PC-9 (cell line): ENCODE results near the gene PLEKHM1. TPM values are rescaled to one million over a fixed set of nuclear protein-coding genes. Genes with fewer than 3 reads are reported as not detected.
"Not testable (repeated sequence)": the region's sequence is repeated elsewhere in the genome, so short reads cannot be mapped to it uniquely, and the experiment has no call there.

ENCODE experiments used
- BruUV-seq: library from RNA; stranded (reverse); fragments of 400-500 nt; replicated peaks from 2 replicates; lab custom pipeline; 2021; lab: Mats Ljungman, UMichigan
- CTCF ChIA-PET: fragments of 300-600 bp; sonication (Branson Sonifier 250); formaldehyde crosslinking; loops from one replicate; lab custom pipeline; 2022; ENCODE audit warnings: antibody characterized with exemption; lab: Charles Lee
- POLR2A ChIA-PET: fragments of 300-600 bp; sonication (Branson Sonifier 250); formaldehyde crosslinking; loops from one replicate; lab custom pipeline; 2022; ENCODE audit warnings: antibody characterized with exemption; ENCODE audit not compliant: unreplicated experiment; lab: Charles Lee
- DNase-seq, 2 experiments: peaks; one replicate each; pipeline versions ENCODE4 v3.0.0 to v3.0.0-alpha.2; 2015 to 2022; ENCODE audit warnings: mixed read lengths in 1 of 2
- H2AFZ ChIP-seq: fragments of 200-600 bp; sonication (generic); 2 replicates; pipeline ENCODE4 v1.8.1; 2017; ENCODE audit warnings: antibody characterized with exemption
- H3F3A ChIP-seq: fragments of 200-600 bp; sonication (generic); 2 replicates; pipeline ENCODE4 v1.8.1; 2017; ENCODE audit warnings: antibody characterized with exemption, mild to moderate bottlenecking, low read depth; ENCODE audit not compliant: insufficient read depth
- H3K27ac ChIP-seq: fragments of 200-600 bp; sonication (generic); 2 replicates; pipeline ENCODE4 v1.6.1; 2016; ENCODE audit warnings: mixed run types
- H3K27me3 ChIP-seq: fragments of 200-600 bp; sonication (generic); 2 replicates; pipeline ENCODE4 v1.6.1; 2016; ENCODE audit warnings: low read depth, mixed run types; ENCODE audit not compliant: insufficient read depth
- H3K36me3 ChIP-seq: fragments of 200-600 bp; sonication (generic); 2 replicates; pipeline ENCODE4 v1.6.1; 2016; ENCODE audit warnings: low read depth, mixed run types
- H3K4me1 ChIP-seq: fragments of 200-600 bp; sonication (generic); replicated peaks from 2 replicates; pipeline ENCODE4 v1.6.1; 2016; ENCODE audit warnings: mixed run types; ENCODE audit not compliant: insufficient read depth
- H3K4me2 ChIP-seq: fragments of 200-600 bp; sonication (generic); 2 replicates; pipeline ENCODE4 v1.6.1; 2017; ENCODE audit warnings: mixed run types
- H3K4me3 ChIP-seq: fragments of 200-600 bp; sonication (generic); 2 replicates; pipeline ENCODE4 v1.6.1; 2016; ENCODE audit warnings: mixed run types
- H3K79me2 ChIP-seq: fragments of 200-600 bp; sonication (generic); 2 replicates; pipeline ENCODE4 v1.6.1; 2017; ENCODE audit warnings: low read depth, mixed run types
- H3K9me2 ChIP-seq: fragments of 200-600 bp; sonication (generic); 2 replicates; pipeline ENCODE4 v1.8.1; 2017; ENCODE audit warnings: mild to moderate bottlenecking; ENCODE audit not compliant: insufficient read depth
- H3K9me3 ChIP-seq: fragments of 200-600 bp; sonication (generic); 2 replicates; pipeline ENCODE4 v1.8.1; 2016; ENCODE audit warnings: low read depth; ENCODE audit not compliant: insufficient read depth
- H4K20me1 ChIP-seq: fragments of 200-600 bp; sonication (generic); 2 replicates; pipeline ENCODE4 v1.8.1; 2017; ENCODE audit not compliant: insufficient read depth
- intact Hi-C: fragments of 100-400 bp; cut with micrococcal nuclease; formaldehyde crosslinking; loops from one replicate; pipeline ENCODE4 v1.10.0; 2022; ENCODE audit not compliant: unreplicated experiment
- total RNA-seq: library from RNA; stranded (reverse); gene quantifications from 2 replicates; pipeline ENCODE4 v1.2.3, GENCODE V29; 2021

Gene PLEKHM1
- total RNA-seq, 1 experiment from 2014 or later, result 42.5 TPM

- peak overlapping the region; percentile 66 for H3K4me2 ChIP-seq
These were observed 2.8 kb downstream of the PLEKHM1 start for GRCh38 chr17:45487704-45488103.

DNA sequence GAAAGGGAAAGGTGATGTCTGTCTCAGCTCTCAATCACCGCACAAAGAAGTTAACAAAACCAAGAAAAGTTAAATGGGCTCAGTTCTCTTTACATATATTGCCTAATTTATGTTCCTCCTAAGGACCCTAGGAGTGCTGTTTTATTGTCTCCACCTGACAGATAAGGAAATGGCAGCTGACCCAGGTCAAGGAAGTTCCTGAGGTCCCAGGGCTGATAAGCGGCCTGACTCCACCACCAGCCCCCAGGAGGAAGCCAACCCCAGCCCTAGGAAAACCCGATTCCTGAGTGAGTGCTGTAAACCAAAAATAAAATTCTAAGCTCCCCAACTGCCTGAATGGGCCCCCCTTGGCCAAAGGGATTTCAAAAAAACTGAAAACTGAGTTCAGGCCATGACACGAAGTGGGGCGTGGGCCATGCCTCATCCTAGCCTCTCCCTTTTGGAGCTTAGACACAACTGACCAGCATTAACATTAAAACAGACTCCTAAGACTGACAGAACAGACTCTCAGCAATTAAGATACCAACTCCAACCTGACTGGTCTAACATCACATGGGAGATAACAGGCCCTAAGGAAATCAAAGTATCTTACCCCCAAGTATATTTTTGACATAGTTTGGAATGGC lies 6.8 kb downstream of the PLEKHM1 start:
- H3K4me3 ChIP-seq, H2AFZ ChIP-seq, H3K9me3 ChIP-seq, BruUV-seq, H4K20me1 ChIP-seq, H3K36me3 ChIP-seq, CTCF ChIA-PET, POLR2A ChIA-PET, H3F3A ChIP-seq, H3K27me3 ChIP-seq, intact Hi-C loops, DNase-seq, H3K9me2 ChIP-seq: not testable (repeated sequence)
- 0 out of 2 replicates have a peak overlapping the region, but pooled peaks have one; percentile 11 for H3K27ac ChIP-seq
- peaks cover 32% of the 10 kb centered on the region for H3K4me1 ChIP-seq
- peaks cover 28% of the 10 kb centered on the region for H3K79me2 ChIP-seq
- 0 out of 2 replicates have a peak overlapping the region, but pooled peaks have one; percentile 38 for H3K4me2 ChIP-seq

More at GRCh38 chr17:45487704-45488103, 2.8 kb downstream of the PLEKHM1 start:
- POLR2A ChIA-PET, H3K36me3 ChIP-seq, intact Hi-C loops, CTCF ChIA-PET, H4K20me1 ChIP-seq, H3F3A ChIP-seq, H3K27me3 ChIP-seq, H3K4me3 ChIP-seq, BruUV-seq, H3K9me3 ChIP-seq, H2AFZ ChIP-seq, H3K9me2 ChIP-seq: not testable (repeated sequence)
- Histone ChIP-seq H3K4me1 (peaks cover 44% of the 10 kb centered on the region), H3K27ac (peak overlapping the region; percentile 93), H3K79me2 (peaks cover 40% of the 10 kb centered on the region)
- DNase-seq, result peak; percentile 69 to 96

- BruUV-seq, H3K9me3 ChIP-seq, H2AFZ ChIP-seq, intact Hi-C loops, H3K4me2 ChIP-seq, H3F3A ChIP-seq, H3K36me3 ChIP-seq, H3K9me2 ChIP-seq, H3K4me3 ChIP-seq, H4K20me1 ChIP-seq, DNase-seq, H3K27ac ChIP-seq, H3K27me3 ChIP-seq, POLR2A ChIA-PET, CTCF ChIA-PET: not testable (repeated sequence)
- peaks cover 27% of the 10 kb centered on the region for H3K4me1 ChIP-seq
- peaks cover 25% of the 10 kb centered on the region for H3K79me2 ChIP-seq
These were observed 7.3 kb downstream of the PLEKHM1 start for GRCh38 chr17:45483177-45483576.

- POLR2A ChIA-PET, H3K36me3 ChIP-seq, intact Hi-C loops, H3F3A ChIP-seq, H3K9me3 ChIP-seq, CTCF ChIA-PET, H3K4me2 ChIP-seq, BruUV-seq, H3K9me2 ChIP-seq, H2AFZ ChIP-seq, H3K27me3 ChIP-seq, H3K27ac ChIP-seq, H3K4me3 ChIP-seq, DNase-seq, H4K20me1 ChIP-seq: not testable (repeated sequence)
- peaks cover 23% of the 10 kb centered on the region for H3K79me2 ChIP-seq
- peaks cover 20% of the 10 kb centered on the region for H3K4me1 ChIP-seq
These were observed 8.2 kb downstream of the PLEKHM1 start for GRCh38 chr17:45482317-45482716.

GRCh38 chr17:45475436-45475835 lies 15.1 kb downstream of the PLEKHM1 start:
- H4K20me1 ChIP-seq, H3K9me3 ChIP-seq, H3F3A ChIP-seq, H3K36me3 ChIP-seq, H3K4me3 ChIP-seq, POLR2A ChIA-PET, DNase-seq, BruUV-seq, H3K4me2 ChIP-seq, H3K27ac ChIP-seq, H3K79me2 ChIP-seq, CTCF ChIA-PET, H3K9me2 ChIP-seq, H3K27me3 ChIP-seq, H2AFZ ChIP-seq, intact Hi-C loops: not testable (repeated sequence)
- peaks cover 11% of the 10 kb centered on the region for H3K4me1 ChIP-seq

DNA sequence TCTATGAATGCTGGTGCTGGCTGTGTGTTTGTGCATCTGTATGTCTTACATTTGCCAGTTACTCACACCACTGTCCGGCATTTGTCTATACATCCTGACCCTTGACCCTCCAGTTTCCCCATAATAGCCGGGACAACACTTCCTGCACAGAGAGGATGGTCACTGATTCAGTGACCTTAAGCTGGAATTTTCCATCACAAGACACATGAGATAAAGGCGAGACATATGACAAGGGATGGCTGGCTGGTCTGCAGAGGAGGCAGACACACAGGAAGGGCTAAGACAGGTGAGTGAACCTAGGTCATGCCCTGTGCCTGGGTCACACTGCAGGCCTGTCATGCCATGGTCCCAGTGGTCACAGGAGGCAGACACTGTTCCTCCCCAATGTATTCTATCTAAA lies 18.3 kb downstream of the PLEKHM1 start:
- Histone ChIP-seq H3F3A (peaks cover 34% of the 10 kb centered on the region), H3K4me1 (peaks cover 42% of the 10 kb centered on the region)
- H3K4me3 ChIP-seq, H3K27me3 ChIP-seq, H3K4me2 ChIP-seq, DNase-seq, CTCF ChIA-PET, H3K9me2 ChIP-seq, H2AFZ ChIP-seq, intact Hi-C loops, POLR2A ChIA-PET, H4K20me1 ChIP-seq, H3K27ac ChIP-seq, BruUV-seq, H3K36me3 ChIP-seq, H3K79me2 ChIP-seq, H3K9me3 ChIP-seq: not testable (repeated sequence)

GRCh38 chr17:45469204-45469563 lies 21.3 kb downstream of the PLEKHM1 start:
- peaks cover 21% of the 10 kb centered on the region for H3K79me2 ChIP-seq
- H3F3A ChIP-seq, result peaks cover 38% of the 10 kb centered on the region
- H4K20me1 ChIP-seq, H3K9me2 ChIP-seq, H3K9me3 ChIP-seq, intact Hi-C loops, DNase-seq, POLR2A ChIA-PET, H2AFZ ChIP-seq, CTCF ChIA-PET, H3K27me3 ChIP-seq, BruUV-seq: not testable (repeated sequence)
- peak overlapping the region; percentile 84 for H3K27ac ChIP-seq
- peak overlapping the region; percentile 30; the same call in 1 of the 2 replicates for H3K4me3 ChIP-seq
- H3K36me3 ChIP-seq, result peaks cover 14% of the 10 kb centered on the region; the same call in 1 of the 2 replicates
- peak overlapping the region; percentile 84 for H3K4me2 ChIP-seq
- peaks cover 53% of the 10 kb centered on the region for H3K4me1 ChIP-seq
